ENCODE measurements around the gene ARHGAP6.

DNA sequence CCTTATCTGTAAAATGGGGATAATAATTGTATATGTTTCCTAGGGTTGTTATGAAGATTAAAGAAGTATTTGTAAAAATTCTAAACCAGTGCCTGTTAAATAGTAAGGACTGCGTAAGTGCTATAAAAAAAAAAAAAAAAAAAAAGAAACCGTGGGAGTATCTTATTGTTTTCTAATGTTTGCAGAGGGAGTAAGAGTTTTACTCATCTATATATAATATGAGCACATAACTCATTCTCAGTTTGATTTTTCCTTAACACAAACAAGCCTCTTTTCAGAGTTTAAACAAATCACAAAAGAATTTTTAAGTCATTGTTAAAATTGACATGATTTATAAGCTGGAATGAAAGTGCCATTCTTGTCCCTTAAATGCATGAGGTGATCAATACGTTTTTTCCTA, 267.6 kb downstream of the ARHGAP6 start:
- TF ChIP-seq ZFP3 (CRISPR knock-in tag; IDR thresholded peaks at IDR 0.05) (no peak), ARNTL (CRISPR knock-in tag; IDR thresholded peaks at IDR 0.05; ENCODE audit: borderline replicate concordance, low read depth) (no peak), ISL1 (CRISPR knock-in tag; IDR thresholded peaks at IDR 0.05) (no peak), ZC3H10 (CRISPR knock-in tag; IDR thresholded peaks at IDR 0.05) (no peak)
- TF ChIP-seq, protein P1, sequence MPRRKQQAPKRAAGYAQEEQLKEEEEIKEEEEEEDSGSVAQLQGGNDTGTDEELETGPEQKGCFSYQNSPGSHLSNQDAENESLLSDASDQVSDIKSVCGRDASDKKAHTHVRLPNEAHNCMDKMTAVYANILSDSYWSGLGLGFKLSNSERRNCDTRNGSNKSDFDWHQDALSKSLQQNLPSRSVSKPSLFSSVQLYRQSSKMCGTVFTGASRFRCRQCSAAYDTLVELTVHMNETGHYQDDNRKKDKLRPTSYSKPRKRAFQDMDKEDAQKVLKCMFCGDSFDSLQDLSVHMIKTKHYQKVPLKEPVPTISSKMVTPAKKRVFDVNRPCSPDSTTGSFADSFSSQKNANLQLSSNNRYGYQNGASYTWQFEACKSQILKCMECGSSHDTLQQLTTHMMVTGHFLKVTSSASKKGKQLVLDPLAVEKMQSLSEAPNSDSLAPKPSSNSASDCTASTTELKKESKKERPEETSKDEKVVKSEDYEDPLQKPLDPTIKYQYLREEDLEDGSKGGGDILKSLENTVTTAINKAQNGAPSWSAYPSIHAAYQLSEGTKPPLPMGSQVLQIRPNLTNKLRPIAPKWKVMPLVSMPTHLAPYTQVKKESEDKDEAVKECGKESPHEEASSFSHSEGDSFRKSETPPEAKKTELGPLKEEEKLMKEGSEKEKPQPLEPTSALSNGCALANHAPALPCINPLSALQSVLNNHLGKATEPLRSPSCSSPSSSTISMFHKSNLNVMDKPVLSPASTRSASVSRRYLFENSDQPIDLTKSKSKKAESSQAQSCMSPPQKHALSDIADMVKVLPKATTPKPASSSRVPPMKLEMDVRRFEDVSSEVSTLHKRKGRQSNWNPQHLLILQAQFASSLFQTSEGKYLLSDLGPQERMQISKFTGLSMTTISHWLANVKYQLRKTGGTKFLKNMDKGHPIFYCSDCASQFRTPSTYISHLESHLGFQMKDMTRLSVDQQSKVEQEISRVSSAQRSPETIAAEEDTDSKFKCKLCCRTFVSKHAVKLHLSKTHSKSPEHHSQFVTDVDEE (CRISPR knock-in tag; IDR thresholded peaks at IDR 0.05), result no peak
- TF ChIP-seq, protein P2, sequence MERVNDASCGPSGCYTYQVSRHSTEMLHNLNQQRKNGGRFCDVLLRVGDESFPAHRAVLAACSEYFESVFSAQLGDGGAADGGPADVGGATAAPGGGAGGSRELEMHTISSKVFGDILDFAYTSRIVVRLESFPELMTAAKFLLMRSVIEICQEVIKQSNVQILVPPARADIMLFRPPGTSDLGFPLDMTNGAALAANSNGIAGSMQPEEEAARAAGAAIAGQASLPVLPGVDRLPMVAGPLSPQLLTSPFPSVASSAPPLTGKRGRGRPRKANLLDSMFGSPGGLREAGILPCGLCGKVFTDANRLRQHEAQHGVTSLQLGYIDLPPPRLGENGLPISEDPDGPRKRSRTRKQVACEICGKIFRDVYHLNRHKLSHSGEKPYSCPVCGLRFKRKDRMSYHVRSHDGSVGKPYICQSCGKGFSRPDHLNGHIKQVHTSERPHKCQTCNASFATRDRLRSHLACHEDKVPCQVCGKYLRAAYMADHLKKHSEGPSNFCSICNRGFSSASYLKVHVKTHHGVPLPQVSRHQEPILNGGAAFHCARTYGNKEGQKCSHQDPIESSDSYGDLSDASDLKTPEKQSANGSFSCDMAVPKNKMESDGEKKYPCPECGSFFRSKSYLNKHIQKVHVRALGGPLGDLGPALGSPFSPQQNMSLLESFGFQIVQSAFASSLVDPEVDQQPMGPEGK (CRISPR knock-in tag; IDR thresholded peaks at IDR 0.05; ENCODE audit: borderline replicate concordance), result no peak
